Heart left ventricle (tissue), 16 donors: Measurements from ENCODE around the gene TGFBR1. TPM values are rescaled to one million over a fixed set of nuclear protein-coding genes. Genes with fewer than 3 reads are reported as not detected.

Experiments
- ATAC-seq, 4 donors: fragments of 200-7000 bp; cut with Tn5 transposase; one replicate each; pipeline ENCODE4 v1.9.1; 2020 to 2022; ENCODE audit warnings: moderate library complexity in 4 of 4, mild to moderate bottlenecking in 3 of 4, moderate number of reproducible peaks in 1 of 4
- DNase-seq, 5 donors: peaks; one replicate each; pipeline ENCODE4 v3.0.0-alpha.2; 2020
- H3K27ac ChIP-seq, 12 donors: fragments of 200-600 bp; sonication (generic) in 4 of 12; one replicate each; pipeline versions ENCODE4 v1.5.0 to v1.8.0; 2016 to 2022; ENCODE audit warnings: mild to moderate bottlenecking in 2 of 12
- H3K27me3 ChIP-seq, 9 donors: fragments of 200-600 bp; sonication (generic) in 2 of 9; one replicate each; pipeline versions ENCODE4 v1.5.1 to v1.8.0; 2016 to 2022; ENCODE audit warnings: mild to moderate bottlenecking in 3 of 9
- H3K36me3 ChIP-seq, 9 donors: fragments of 200-600 bp; sonication (generic) in 2 of 9; one replicate each; pipeline versions ENCODE4 v1.5.0 to v1.8.0; 2018 to 2022; ENCODE audit warnings: mild to moderate bottlenecking in 2 of 9
- H3K4me1 ChIP-seq, 12 donors: fragments of 200-600 bp; sonication (generic) in 4 of 12; one replicate each; pipeline versions ENCODE4 v1.5.0 to v1.8.0; 2016 to 2022; ENCODE audit warnings: mild to moderate bottlenecking in 3 of 12
- H3K4me3 ChIP-seq, 12 donors: fragments of 200-600 bp; sonication (generic) in 4 of 12; one replicate each; pipeline versions ENCODE4 v1.5.0 to v1.8.0; 2017 to 2022; ENCODE audit warnings: mild to moderate bottlenecking in 9 of 12, moderate library complexity in 4 of 12
- H3K9me3 ChIP-seq, 12 donors: fragments of 200-600 bp; sonication (generic) in 4 of 12; one replicate each; pipeline versions ENCODE4 v1.5.0 to v1.8.0; 2016 to 2022; ENCODE audit warnings: mild to moderate bottlenecking in 1 of 12
- CTCF ChIP-seq, 12 donors: fragments of 200-600 bp; sonication (generic) in 4 of 12; IDR thresholded peaks; one replicate each; pipeline versions ENCODE4 v1.5.0 to v1.8.0; 2018 to 2022; ENCODE audit warnings: antibody characterized with exemption in 12 of 12, mild to moderate bottlenecking in 5 of 12
- POLR2A ChIP-seq, 2 donors: fragments of 450-650 bp; IDR thresholded peaks; one replicate each; pipeline ENCODE4 v1.6.1; 2017; ENCODE audit warnings: antibody characterized with exemption in 2 of 2, mild to moderate bottlenecking in 2 of 2, moderate library complexity in 2 of 2
- WGBS, 4 donors: extraction: QIAGEN DNeasy Blood & Tissue Kit in 2 of 4; methylation state at CpG; one replicate each; pipeline versions ENCODE4 v1.1.5 to v1.1.7; 2013 to 2018; 5-methylcytosine and 5-hydroxymethylcytosine counted together
- intact Hi-C, 10 donors: fragments of 100-400 bp; cut with DNase I; formaldehyde crosslinking; loops; one replicate each; pipeline versions ENCODE4 v1.11.1 to v1.14.2; 2022
- polyA plus RNA-seq, 2 donors: library from polyadenylated mRNA; stranded (reverse); fragments of 200-250 nt; gene quantifications; one replicate each; pipeline ENCODE4 v1.2.3, GENCODE V29; 2013
- total RNA-seq, 9 donors: library from RNA; depleted of rRNA in 2 of 9; stranded (reverse); fragments of >200 nt in 2 of 9; fragmentation: NEBNext Ultra II Directional in 3 of 9; extraction: Animal tissue kit (Norgen Biotek cat#: 25700) in 3 of 9; gene quantifications; one replicate each; pipeline versions ENCODE4 v1.1.0 to v1.2.4, GENCODE V29; 2016 to 2023
- donor health status: ischemic (EF 13 %, LVEDD 7.1; RV severe dilation, severe dysfunction).
- donor health status: healthy with polysubstance abuse.
- donor health status: DM: no; HTN: yes; CAD: no.
- donor health status: DM: no; HTN: no; CAD: no.
- donor health status: ischemic (EF 25% LVEDD 6.9; RV normal size, moderate dysfunction).
- donor health status: ischemic (EF 25% LVEDD 5.7; RV mildly dilated, moderate dysfunction).
- donor health status: healthy.
- donor health status: DM: yes; HTN: yes; CAD: no.
- donor health status: ischemic (EF 35%, LVEDD 5.7; RV mildly dilated, moderate dysfunction).
- donor health status: nonischemic (EF 11% LVEDD 7.7; RV severe dilation, severe dysfunction).
- donor health status: DM: yes; HTN: yes; CAD: no.
- donor health status: PGD.
- donor health status: ischemic (EF 29% LVEDD 5.4; RV normal size, mild dysfunction).
- donor health status: nonischemic (EF 23%, LVEDD 6.1; RV moderate dilation, normal function).

The TGFBR1 gene
- total and polyA plus RNA-seq, 11 donors: 3.8 to 41.0 (median 13.8) TPM

- peak in 1 of 4 donors; percentile 21 for ATAC-seq
- no peak for TF ChIP-seq POLR2A (IDR thresholded peaks at IDR 0.05)
- TF ChIP-seq CTCF (IDR thresholded peaks at IDR 0.05): no peak
- H3K9me3 ChIP-seq: no peaks in the 10 kb centered on the region
- peaks cover 0 to 26% (median 8%) of the 10 kb centered on the region in 9 donors for H3K36me3 ChIP-seq
- no peak overlapping the region for H3K4me3 ChIP-seq
- WGBS, 4 donors: 72 to 100% (median 97%) methylated on average over 1 of the region's 1 CpG
- H3K4me1 ChIP-seq: peaks cover 0 to 63% (median 8%) of the 10 kb centered on the region in 12 donors
- intact Hi-C loops: no loop called here
- DNase-seq: no peak
- H3K27ac ChIP-seq: no peak overlapping the region
- H3K27me3 ChIP-seq: no peaks in the 10 kb centered on the region
These were observed 23.2 kb downstream of the TGFBR1 start for GRCh38 chr9:99128133-99128406.

- no peaks in the 10 kb centered on the region for H3K9me3 ChIP-seq
- H3K4me1 ChIP-seq: peaks cover 0 to 64% (median 8%) of the 10 kb centered on the region in 12 donors
- TF ChIP-seq POLR2A (IDR thresholded peaks at IDR 0.05) (no peak), CTCF (IDR thresholded peaks at IDR 0.05) (no peak)
- intact Hi-C loops: no loop called here
- H3K27ac ChIP-seq: no peak overlapping the region
- ATAC-seq (no peak), DNase-seq (no peak)
- 67 to 77% (median 70%) methylated on average over 1 of the region's 1 CpG for WGBS, 4 donors
- H3K27me3 ChIP-seq: no peaks in the 10 kb centered on the region
- H3K36me3 ChIP-seq: peaks cover 0 to 31% (median 8%) of the 10 kb centered on the region in 9 donors
- H3K4me3 ChIP-seq: no peak overlapping the region
These were observed 24.2 kb downstream of the TGFBR1 start for GRCh38 chr9:99129091-99129490.

- Histone ChIP-seq H3K36me3 (peaks cover 0 to 32% (median 8%) of the 10 kb centered on the region in 9 donors), H3K27me3 (no peaks in the 10 kb centered on the region), H3K27ac (no peak overlapping the region), H3K4me1 (peaks cover 0 to 65% (median 10%) of the 10 kb centered on the region in 12 donors), H3K9me3 (no peaks in the 10 kb centered on the region), H3K4me3 (no peak overlapping the region)
- DNase-seq (no peak), ATAC-seq (no peak)
- TF ChIP-seq POLR2A (IDR thresholded peaks at IDR 0.05) (no peak), CTCF (IDR thresholded peaks at IDR 0.05) (no peak)
- intact Hi-C loops: no loop called here
- WGBS, 4 donors: 76 to 87% (median 80%) methylated on average over 3 of the region's 3 CpGs
These were observed 25.2 kb downstream of the TGFBR1 start for GRCh38 chr9:99130069-99130468.

GRCh38 chr9:99133145-99133544, 28.2 kb downstream of the TGFBR1 start:
- WGBS, 4 donors: 68 to 83% (median 75%) methylated on average over 2 of the region's 2 CpGs
- intact Hi-C loops: no loop called here
- Histone ChIP-seq H3K4me1 (peaks cover 0 to 66% (median under 1%) of the 10 kb centered on the region in 12 donors), H3K27me3 (no peaks in the 10 kb centered on the region), H3K4me3 (no peak overlapping the region), H3K9me3 (no peaks in the 10 kb centered on the region), H3K36me3 (peaks cover 0 to 57% (median 15%) of the 10 kb centered on the region in 9 donors), H3K27ac (no peak overlapping the region)
- no peak for ATAC-seq
- DNase-seq: no peak
- TF ChIP-seq POLR2A (IDR thresholded peaks at IDR 0.05): no peak
- TF ChIP-seq CTCF (IDR thresholded peaks at IDR 0.05): no peak
